ENCODE data around the gene TCF4.

TCF4 gene

DNA sequence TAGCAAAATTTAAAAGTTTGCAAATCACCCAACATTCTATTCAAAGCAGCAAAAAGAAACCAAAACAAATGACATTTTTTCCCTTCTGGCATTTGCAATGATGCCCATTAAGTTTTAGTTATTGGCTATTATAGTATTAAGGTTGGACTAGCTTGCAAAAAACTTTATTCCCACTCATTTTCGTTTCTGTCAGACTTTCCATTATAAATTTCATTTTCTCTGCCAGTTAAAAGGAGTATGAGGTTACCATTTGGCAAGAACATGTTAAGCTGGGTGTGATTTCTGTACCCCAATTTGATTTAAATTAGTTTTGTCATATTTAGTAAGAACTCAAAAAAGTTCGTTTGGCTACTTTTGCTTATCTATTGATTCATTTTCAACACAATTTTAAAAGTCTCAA, 187.9 kb downstream of the TCF4 start:
- Histone ChIP-seq H3K36me3 (no peaks in the 10 kb centered on the region), H3K9me3 (ENCODE audit: severe bottlenecking) (no peaks in the 10 kb centered on the region), H3K27ac (no peak overlapping the region), H3K27me3 (ENCODE audit: insufficient read depth, low read depth, severe bottlenecking) (no peaks in the 10 kb centered on the region), H3K4me3 (ENCODE audit: low read depth, low read length) (no peak overlapping the region)
- TF ChIP-seq, protein P1, sequence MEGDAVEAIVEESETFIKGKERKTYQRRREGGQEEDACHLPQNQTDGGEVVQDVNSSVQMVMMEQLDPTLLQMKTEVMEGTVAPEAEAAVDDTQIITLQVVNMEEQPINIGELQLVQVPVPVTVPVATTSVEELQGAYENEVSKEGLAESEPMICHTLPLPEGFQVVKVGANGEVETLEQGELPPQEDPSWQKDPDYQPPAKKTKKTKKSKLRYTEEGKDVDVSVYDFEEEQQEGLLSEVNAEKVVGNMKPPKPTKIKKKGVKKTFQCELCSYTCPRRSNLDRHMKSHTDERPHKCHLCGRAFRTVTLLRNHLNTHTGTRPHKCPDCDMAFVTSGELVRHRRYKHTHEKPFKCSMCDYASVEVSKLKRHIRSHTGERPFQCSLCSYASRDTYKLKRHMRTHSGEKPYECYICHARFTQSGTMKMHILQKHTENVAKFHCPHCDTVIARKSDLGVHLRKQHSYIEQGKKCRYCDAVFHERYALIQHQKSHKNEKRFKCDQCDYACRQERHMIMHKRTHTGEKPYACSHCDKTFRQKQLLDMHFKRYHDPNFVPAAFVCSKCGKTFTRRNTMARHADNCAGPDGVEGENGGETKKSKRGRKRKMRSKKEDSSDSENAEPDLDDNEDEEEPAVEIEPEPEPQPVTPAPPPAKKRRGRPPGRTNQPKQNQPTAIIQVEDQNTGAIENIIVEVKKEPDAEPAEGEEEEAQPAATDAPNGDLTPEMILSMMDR (IDR thresholded peaks at IDR 0.05; ENCODE audit: low read depth, low read length): no peak
- DNase-seq: no peak

DNA sequence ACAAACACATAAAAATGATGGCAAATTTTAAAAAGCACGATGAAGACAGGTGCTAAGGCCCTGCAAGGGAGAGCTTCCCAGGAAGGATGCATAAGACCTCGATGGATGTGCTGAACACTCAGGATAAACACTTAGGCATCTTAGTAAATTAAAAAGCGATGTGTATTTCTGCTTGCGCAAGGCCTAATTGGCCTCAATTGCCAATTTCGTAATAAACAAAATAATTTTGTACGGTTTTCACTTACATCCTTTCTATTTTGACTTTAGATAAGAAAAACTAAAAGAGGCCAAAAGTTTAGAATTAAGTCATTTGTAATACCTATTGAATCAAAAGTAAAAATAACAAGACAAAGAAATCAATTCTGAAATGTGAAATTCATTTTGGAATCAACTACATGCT, 189.1 kb downstream of the TCF4 start:
- H3K27me3 ChIP-seq (ENCODE audit: insufficient read depth, low read depth, severe bottlenecking): no peaks in the 10 kb centered on the region

GRCh38 chr18:55396979-55397378, 191.0 kb downstream of the TCF4 start:
- no peak for DNase-seq

More for the DNA sequence above, 189.1 kb downstream of the TCF4 start:
- Histone ChIP-seq H3K4me3 (ENCODE audit: low read depth, low read length) (no peak overlapping the region), H3K9me3 (ENCODE audit: severe bottlenecking) (no peaks in the 10 kb centered on the region), H3K36me3 (no peaks in the 10 kb centered on the region), H3K27ac (no peak overlapping the region)
- TF ChIP-seq, protein P1 (IDR thresholded peaks at IDR 0.05; ENCODE audit: low read depth, low read length): no peak
- no peak for DNase-seq

GRCh38 chr18:55396267-55396905, 191.6 kb downstream of the TCF4 start:
- no peak overlapping the region for H3K27ac ChIP-seq
- H3K36me3 ChIP-seq: no peaks in the 10 kb centered on the region
- H3K27me3 ChIP-seq (ENCODE audit: insufficient read depth, low read depth, severe bottlenecking): no peaks in the 10 kb centered on the region
- TF ChIP-seq, protein P1 (IDR thresholded peaks at IDR 0.05; ENCODE audit: low read depth, low read length): no peak
- H3K9me3 ChIP-seq (ENCODE audit: severe bottlenecking): no peaks in the 10 kb centered on the region
- no peak for DNase-seq
- no peak overlapping the region for H3K4me3 ChIP-seq (ENCODE audit: low read depth, low read length)

More at GRCh38 chr18:55396979-55397378, 191.0 kb downstream of the TCF4 start:
- Histone ChIP-seq H3K27me3 (ENCODE audit: insufficient read depth, low read depth, severe bottlenecking) (no peaks in the 10 kb centered on the region), H3K4me3 (ENCODE audit: low read depth, low read length) (no peak overlapping the region), H3K9me3 (ENCODE audit: severe bottlenecking) (no peaks in the 10 kb centered on the region), H3K27ac (no peak overlapping the region), H3K36me3 (no peaks in the 10 kb centered on the region)
- TF ChIP-seq, protein P1 (IDR thresholded peaks at IDR 0.05; ENCODE audit: low read depth, low read length): no peak

DNA sequence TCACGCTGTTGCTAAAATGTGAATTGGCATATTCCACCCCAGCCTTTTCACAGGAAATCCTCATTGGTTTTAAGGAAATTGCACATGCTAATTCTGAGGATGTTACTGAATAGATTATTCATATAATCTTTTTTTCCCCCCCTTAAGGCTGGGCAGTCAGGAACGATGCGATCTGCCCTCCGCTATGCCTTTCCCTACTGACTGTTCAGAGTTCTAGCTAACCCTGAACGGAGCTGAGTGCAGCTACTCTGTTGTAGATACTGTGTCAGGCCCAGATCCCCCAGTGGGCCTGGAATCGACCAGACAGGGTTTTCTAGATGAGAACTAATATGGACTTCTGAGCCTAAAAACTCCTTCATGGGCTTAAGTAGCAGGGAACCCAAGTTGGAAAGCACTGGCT, 192.2 kb downstream of the TCF4 start:
- TF ChIP-seq, protein P1 (IDR thresholded peaks at IDR 0.05; ENCODE audit: low read depth, low read length): no peak
- no peak for DNase-seq
- no peaks in the 10 kb centered on the region for H3K36me3 ChIP-seq
- H3K4me3 ChIP-seq (ENCODE audit: low read depth, low read length): no peak overlapping the region
- H3K9me3 ChIP-seq (ENCODE audit: severe bottlenecking): no peaks in the 10 kb centered on the region
- H3K27ac ChIP-seq: no peak overlapping the region
- no peaks in the 10 kb centered on the region for H3K27me3 ChIP-seq (ENCODE audit: insufficient read depth, low read depth, severe bottlenecking)

GRCh38 chr18:55390898-55391297, 197.1 kb downstream of the TCF4 start:
- no peak for DNase-seq
- Histone ChIP-seq H3K36me3 (no peaks in the 10 kb centered on the region), H3K4me3 (ENCODE audit: low read depth, low read length) (no peak overlapping the region), H3K27me3 (ENCODE audit: insufficient read depth, low read depth, severe bottlenecking) (no peaks in the 10 kb centered on the region), H3K27ac (no peak overlapping the region), H3K9me3 (ENCODE audit: severe bottlenecking) (no peaks in the 10 kb centered on the region)
- TF ChIP-seq, protein P1 (IDR thresholded peaks at IDR 0.05; ENCODE audit: low read depth, low read length): no peak
